HuH-7.5 (cell line): ENCODE results near the gene RNF113B.

ENCODE experiments used
- DNase-seq: peaks from one replicate; pipeline ENCODE4 v3.0.0; 2011; ENCODE audit warnings: low spot score

RNF113B gene

GRCh38 chr13:98203646-98204326, 26.7 kb upstream of the RNF113B start:
- DNase-seq, result no peak

GRCh38 chr13:98201984-98202383, 24.9 kb upstream of the RNF113B start:
- DNase-seq, result no peak

GRCh38 chr13:98201189-98201588, 24.1 kb upstream of the RNF113B start:
- DNase-seq, result no peak

DNA sequence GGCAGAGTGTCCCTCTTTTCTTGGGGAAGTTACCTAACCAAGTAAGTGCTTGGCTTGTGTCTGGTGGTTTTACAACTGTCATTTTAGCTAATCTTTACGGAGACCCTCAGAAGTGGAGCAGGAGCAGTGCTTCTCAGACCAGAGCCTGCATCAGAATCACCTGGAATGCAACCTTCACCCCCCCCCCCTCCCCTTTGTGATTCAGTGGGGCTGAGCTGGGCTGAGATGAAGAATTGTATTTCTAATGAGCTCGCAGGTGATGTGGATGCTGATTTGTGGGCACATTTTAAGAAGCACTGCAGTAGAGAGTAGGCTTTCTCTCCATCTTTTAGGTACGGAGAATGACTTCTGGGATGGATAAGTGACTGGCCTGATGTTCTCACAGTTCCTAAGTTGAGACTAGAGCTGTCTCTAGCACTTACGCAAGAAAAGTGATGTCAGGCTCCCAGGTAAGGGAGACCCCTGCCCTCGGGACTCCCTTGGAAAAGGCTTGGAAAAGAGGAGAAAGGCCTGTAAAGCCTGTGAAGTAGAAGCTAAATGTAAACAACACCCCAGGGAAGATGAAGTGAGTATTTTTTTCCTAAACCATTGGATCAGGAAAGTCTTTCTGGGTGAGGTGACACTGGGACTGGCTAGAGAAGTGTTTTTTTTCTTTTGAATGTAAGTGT, 23.3 kb upstream of the RNF113B start:
- no peak for DNase-seq

GRCh38 chr13:98199480-98199879, 22.4 kb upstream of the RNF113B start:
- DNase-seq, result peak; percentile 28

DNA sequence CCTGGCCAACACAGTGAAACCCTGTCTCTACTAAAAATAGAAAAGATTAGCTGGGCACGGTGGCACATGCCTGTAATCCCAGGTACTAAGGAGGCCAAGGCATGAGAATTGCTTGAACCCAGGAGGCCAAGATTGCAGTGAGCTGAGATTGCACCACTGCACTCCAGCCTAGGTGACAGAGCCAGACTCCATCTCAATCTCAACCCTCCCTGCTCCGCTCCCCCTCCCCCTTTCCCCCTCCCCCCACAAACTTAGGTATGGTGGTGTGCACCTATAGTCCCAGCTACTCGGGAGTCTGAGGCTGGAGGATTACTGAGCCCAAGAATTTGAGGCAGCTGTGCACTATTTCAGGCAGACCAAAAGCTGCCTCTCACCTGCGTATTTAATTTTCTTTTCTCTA, 21.6 kb upstream of the RNF113B start:
- no peak for DNase-seq

- DNase-seq, result no peak
Measured at GRCh38 chr13:98195054-98195791, 18.2 kb upstream of the RNF113B start.

GRCh38 chr13:98192008-98192407, 14.9 kb upstream of the RNF113B start:
- no peak for DNase-seq

- DNase-seq, result no peak
Measured at GRCh38 chr13:98190889-98191444, 13.9 kb upstream of the RNF113B start.

GRCh38 chr13:98189841-98190505, 12.9 kb upstream of the RNF113B start:
- DNase-seq, result no peak

- no peak for DNase-seq
Measured at GRCh38 chr13:98188544-98189166, 11.6 kb upstream of the RNF113B start.

GRCh38 chr13:98187965-98188261, 10.8 kb upstream of the RNF113B start:
- DNase-seq, result no peak

GRCh38 chr13:98187155-98187964, 10.3 kb upstream of the RNF113B start:
- DNase-seq, result no peak

GRCh38 chr13:98184792-98185191, 7.7 kb upstream of the RNF113B start:
- no peak for DNase-seq

GRCh38 chr13:98182589-98182988, 5.5 kb upstream of the RNF113B start:
- DNase-seq, result no peak

DNA sequence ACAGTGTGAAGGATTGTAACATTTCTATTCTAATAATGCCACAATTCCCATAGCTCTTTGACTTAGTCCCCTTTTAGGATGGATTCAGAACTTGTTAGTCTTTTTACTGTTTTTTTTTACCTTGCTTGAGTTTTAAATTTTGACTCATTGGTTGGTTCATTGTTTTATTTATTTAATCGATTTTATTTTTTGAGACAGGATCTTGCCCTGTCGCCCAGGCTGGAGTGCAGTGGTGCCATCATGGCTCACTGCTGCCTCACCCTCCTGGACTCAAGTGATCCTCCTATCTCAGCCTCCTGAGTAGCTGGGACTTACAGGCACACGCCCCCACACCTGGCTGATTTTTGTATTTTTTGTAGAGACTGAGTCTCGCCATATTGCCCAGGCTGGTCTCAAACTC, 5.1 kb upstream of the RNF113B start:
- no peak for DNase-seq

DNA sequence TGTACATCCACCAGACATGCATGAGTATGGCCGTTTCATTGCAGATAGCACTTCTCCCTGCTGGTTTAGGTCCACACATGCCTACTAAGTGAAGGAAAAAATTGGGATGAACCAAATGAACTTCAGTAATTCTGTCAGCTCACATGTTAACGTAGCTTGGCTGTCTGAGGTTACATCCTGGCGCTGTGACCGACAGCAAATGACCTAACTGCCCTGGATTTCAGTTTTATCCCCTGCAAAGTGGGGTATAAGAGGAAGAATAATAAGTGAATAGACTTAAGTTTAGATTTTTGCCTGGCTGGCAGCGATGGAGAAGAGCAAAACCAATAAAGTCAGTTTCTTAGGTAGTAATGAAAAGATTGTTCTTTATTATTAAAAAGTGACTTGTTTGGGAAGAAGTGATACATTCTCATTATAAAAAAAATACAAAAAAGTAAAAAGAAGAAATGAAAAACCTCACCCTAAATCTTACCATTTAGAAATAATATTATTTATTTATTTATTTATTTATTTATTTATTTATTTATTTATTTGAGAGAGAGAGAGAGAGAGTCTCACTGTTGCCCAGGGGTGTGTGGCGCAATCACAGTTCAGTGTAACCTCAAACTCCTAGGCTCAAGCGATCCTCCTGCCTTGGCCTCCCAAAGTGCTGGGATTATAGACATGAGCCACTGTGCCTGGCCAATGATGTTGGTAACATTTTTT, 4.2 kb upstream of the RNF113B start:
- no peak for DNase-seq

GRCh38 chr13:98180092-98180491, 3.0 kb upstream of the RNF113B start:
- DNase-seq, result no peak

DNA sequence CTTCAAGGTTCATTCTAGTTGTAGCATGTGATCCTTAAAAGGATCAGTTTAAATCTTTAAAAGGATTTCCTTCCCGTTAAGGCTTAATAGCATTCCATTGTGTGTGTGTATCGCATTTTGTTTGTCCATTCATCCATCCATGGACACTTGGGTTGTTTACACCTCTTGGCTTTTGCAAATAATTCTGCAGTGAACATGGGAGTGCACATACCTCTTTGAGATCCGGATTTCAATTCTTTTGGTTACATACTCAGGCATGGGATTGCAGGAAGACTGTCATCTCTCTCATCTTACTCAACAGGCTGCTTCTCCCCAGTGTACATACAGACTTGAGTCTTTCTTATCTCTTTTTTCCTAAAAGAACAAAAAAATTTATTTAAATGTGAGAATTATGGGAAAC, 1.2 kb downstream of the RNF113B start:
- no peak for DNase-seq

DNA sequence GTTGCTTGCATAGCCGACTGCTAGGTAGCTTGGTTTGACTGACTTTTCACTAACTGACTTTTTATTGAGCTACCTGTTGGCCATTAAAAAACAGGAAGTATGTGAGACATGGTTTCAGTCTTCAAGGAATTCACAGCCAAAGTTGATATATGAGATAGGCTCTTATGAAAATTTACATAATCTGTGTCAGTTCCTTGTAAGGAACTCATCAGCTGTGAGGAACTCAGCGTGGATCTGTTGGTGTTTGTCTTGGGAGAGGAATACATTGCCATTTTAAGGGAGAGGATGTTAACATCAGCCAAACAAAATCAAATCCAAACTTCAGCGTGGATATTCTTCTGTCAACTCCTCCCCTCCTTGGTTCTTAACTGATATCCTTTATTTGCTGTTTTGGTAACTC, 2.0 kb downstream of the RNF113B start:
- no peak for DNase-seq

DNA sequence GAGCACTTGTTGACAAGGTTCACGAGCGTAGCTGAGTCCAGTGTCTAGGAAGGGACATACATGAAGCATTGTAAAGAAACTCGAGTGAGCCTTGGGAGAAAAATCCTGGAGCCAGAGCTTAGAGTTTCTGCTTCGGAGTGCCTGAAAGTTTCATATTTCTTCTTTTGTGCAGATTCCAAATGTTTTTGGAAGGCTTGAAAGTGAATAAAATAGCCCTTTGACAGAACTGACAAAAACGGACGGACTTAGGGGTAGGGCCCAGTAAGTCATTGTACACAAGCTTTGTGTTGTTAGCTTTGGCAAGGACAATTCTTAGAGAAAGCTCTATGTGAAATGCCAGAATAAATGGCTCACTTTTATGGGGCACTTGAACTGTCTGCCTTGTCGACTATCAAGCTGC, 2.8 kb downstream of the RNF113B start:
- DNase-seq, result no peak
